Endothelial cell (in vitro differentiated cells): ENCODE results near the gene WFIKKN2. TPM values are rescaled to one million over a fixed set of nuclear protein-coding genes. Genes with fewer than 3 reads are reported as not detected.
A peak's percentile ranks its signal among the peaks of the same experiment; 100 is the strongest.
"Not testable (repeated sequence)": the region's sequence is repeated elsewhere in the genome, so short reads cannot be mapped to it uniquely, and the experiment has no call there.

Experiments used
- DNase-seq: peaks from one replicate; pipeline ENCODE4 v3.0.0; 2021; ENCODE audit warnings: low spot score
- H3K27ac Mint-ChIP-seq: one replicate; pipeline ENCODE4 v1.8.0; 2021; ENCODE audit warnings: mixed read lengths, inconsistent platforms; ENCODE audit not compliant: unreplicated experiment
- H3K27me3 Mint-ChIP-seq: one replicate; pipeline ENCODE4 v1.8.0; 2021; ENCODE audit warnings: mild to moderate bottlenecking, moderate library complexity, mixed read lengths, inconsistent platforms; ENCODE audit not compliant: unreplicated experiment
- H3K36me3 Mint-ChIP-seq: one replicate; pipeline ENCODE4 v1.8.0; 2021; ENCODE audit warnings: mild to moderate bottlenecking, low read depth, mixed read lengths, inconsistent platforms; ENCODE audit not compliant: unreplicated experiment
- H3K4me1 Mint-ChIP-seq: one replicate; pipeline ENCODE4 v1.8.0; 2021; ENCODE audit warnings: mild to moderate bottlenecking, mixed read lengths, inconsistent platforms; ENCODE audit not compliant: unreplicated experiment
- H3K4me3 Mint-ChIP-seq: one replicate; pipeline ENCODE4 v1.8.0; 2021; ENCODE audit warnings: mild to moderate bottlenecking, mixed read lengths, inconsistent platforms; ENCODE audit not compliant: unreplicated experiment
- H3K9me3 Mint-ChIP-seq: one replicate; pipeline ENCODE4 v1.8.0; 2021; ENCODE audit warnings: mixed read lengths, inconsistent platforms; ENCODE audit not compliant: unreplicated experiment
- CTCF ChIP-seq: fragments of 200-600 bp; sonication (generic); IDR thresholded peaks from one replicate; pipeline ENCODE4 v1.5.0; 2021; ENCODE audit warnings: antibody characterized with exemption; ENCODE audit not compliant: unreplicated experiment
- total RNA-seq: library from RNA; stranded (reverse); fragmentation: NEBNext Ultra II Directional; extraction: Animal tissue kit (Norgen Biotek cat#: 25700); gene quantifications from one replicate; pipeline ENCODE4 v1.2.1, GENCODE V29; 2021; ENCODE audit not compliant: unreplicated experiment

Gene WFIKKN2
- total RNA-seq, 1 donor from 2014 or later: not detected

GRCh38 chr17:50853015-50853615 lies 17.7 kb downstream of the WFIKKN2 start:
- no peak for DNase-seq
- Mint-ChIP-seq H3K36me3 (no peaks in the 10 kb centered on the region), H3K27me3 (peaks cover 8% of the 10 kb centered on the region), H3K4me3 (no peak overlapping the region), H3K9me3 (no peaks in the 10 kb centered on the region), H3K27ac (peak overlapping the region; percentile 0), H3K4me1 (peaks cover 32% of the 10 kb centered on the region)
- TF ChIP-seq CTCF: no peak

GRCh38 chr17:50853781-50854180 lies 18.4 kb downstream of the WFIKKN2 start:
- no peak for DNase-seq

GRCh38 chr17:50855708-50856330 lies 20.4 kb downstream of the WFIKKN2 start:
- TF ChIP-seq CTCF: no peak
- H3K4me3 Mint-ChIP-seq: no peak overlapping the region
- H3K36me3 Mint-ChIP-seq: no peaks in the 10 kb centered on the region
- H3K27ac Mint-ChIP-seq: no peak overlapping the region
- H3K4me1 Mint-ChIP-seq: peaks cover 32% of the 10 kb centered on the region
- no peak for DNase-seq
- H3K9me3 Mint-ChIP-seq: no peaks in the 10 kb centered on the region
- peaks cover 8% of the 10 kb centered on the region for H3K27me3 Mint-ChIP-seq

More at GRCh38 chr17:50853781-50854180, 18.4 kb downstream of the WFIKKN2 start:
- Mint-ChIP-seq H3K4me3 (no peak overlapping the region), H3K27ac (no peak overlapping the region), H3K27me3 (peaks cover 8% of the 10 kb centered on the region), H3K36me3 (no peaks in the 10 kb centered on the region), H3K9me3 (no peaks in the 10 kb centered on the region), H3K4me1 (peaks cover 32% of the 10 kb centered on the region)
- no peak for TF ChIP-seq CTCF

GRCh38 chr17:50856431-50856830 lies 21.0 kb downstream of the WFIKKN2 start:
- DNase-seq: no peak
- Mint-ChIP-seq H3K4me3 (no peak overlapping the region), H3K27ac (no peak overlapping the region), H3K36me3 (no peaks in the 10 kb centered on the region), H3K27me3 (peaks cover 8% of the 10 kb centered on the region), H3K4me1 (peaks cover 32% of the 10 kb centered on the region), H3K9me3 (no peaks in the 10 kb centered on the region)
- TF ChIP-seq CTCF: no peak

GRCh38 chr17:50858486-50859225 lies 23.3 kb downstream of the WFIKKN2 start:
- H3K4me3 Mint-ChIP-seq: no peak overlapping the region
- H3K36me3 Mint-ChIP-seq: peaks cover 11% of the 10 kb centered on the region
- DNase-seq: no peak
- peaks cover 4% of the 10 kb centered on the region for H3K27me3 Mint-ChIP-seq
- no peaks in the 10 kb centered on the region for H3K9me3 Mint-ChIP-seq
- no peak overlapping the region for H3K27ac Mint-ChIP-seq
- peaks cover 21% of the 10 kb centered on the region for H3K4me1 Mint-ChIP-seq
- TF ChIP-seq CTCF: no peak

- not testable (repeated sequence) for H3K27ac Mint-ChIP-seq, H3K9me3 Mint-ChIP-seq, DNase-seq, H3K27me3 Mint-ChIP-seq, H3K4me3 Mint-ChIP-seq
- Mint-ChIP-seq H3K36me3 (peaks cover 11% of the 10 kb centered on the region), H3K4me1 (peaks cover 13% of the 10 kb centered on the region)
Measured at GRCh38 chr17:50859727-50860126, 24.3 kb downstream of the WFIKKN2 start.
